NCI-H1092 treated with DMSO at 0.1 percent for 48 hours (cell line): ENCODE data around the gene BACE2.
A peak's percentile ranks its signal among the peaks of the same experiment; 100 is the strongest.
"Not testable (repeated sequence)": the region's sequence is repeated elsewhere in the genome, so short reads cannot be mapped to it uniquely, and the experiment has no call there.

ENCODE experiments used
- DNase-seq: peaks from one replicate; lab custom pipeline; 2025; lab: John Stamatoyannopoulos, UW

Gene BACE2

GRCh38 chr21:41215856-41216408, 48.0 kb downstream of the BACE2 start:
- DNase-seq: no peak

DNA sequence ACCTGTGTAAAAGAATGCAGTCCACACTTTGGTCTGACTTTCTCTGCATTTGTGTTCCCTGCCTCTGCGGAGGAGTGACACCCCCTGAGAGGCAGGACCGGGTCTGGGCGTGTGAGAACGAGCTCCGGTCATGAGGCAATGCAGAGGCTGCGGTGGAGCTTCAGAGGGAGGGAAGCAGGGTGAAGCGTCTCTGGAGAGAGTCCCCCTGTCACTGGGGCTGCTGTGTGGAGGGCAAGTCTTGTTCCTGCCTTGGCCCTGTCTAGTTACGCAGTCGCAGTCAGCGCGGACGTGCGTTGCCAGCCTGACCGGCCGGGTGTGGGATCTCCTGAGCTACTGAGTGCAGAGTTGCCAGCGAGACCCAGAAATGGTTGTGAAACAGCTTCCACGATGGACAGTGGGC, 48.5 kb downstream of the BACE2 start:
- no peak for DNase-seq

DNA sequence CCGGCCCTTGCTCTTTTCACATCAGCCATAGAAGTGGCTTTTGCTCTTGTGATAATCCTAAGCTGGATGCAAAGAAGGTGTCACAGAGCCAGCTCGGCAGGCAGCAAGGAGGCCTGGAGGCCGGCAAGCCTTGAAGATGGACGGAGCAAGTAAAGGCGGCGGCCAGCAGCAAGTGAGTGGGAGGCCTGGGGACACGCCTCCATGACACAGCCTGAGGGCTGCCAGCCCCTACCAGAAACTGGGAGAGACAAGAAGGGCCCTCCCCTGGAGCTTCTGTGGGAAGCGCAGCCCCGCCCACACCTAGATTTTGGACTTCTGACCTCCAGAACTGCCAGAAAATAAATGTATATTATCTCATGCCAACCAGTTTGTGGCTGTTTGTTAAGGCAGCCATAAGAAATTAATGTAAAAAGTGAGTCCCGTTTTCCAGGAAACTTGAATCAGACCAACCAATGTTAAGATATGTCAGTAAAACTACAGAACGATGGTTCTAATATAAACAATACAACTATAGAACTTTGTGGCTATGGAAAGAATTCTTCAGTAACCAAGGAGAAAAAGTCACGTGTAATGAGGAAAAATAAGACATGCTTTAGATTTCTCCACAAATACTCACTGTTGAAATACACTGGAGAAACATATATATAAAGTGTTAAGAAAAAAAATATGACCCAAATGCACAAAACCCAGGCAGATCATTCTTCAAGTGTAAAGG, 49.9 kb downstream of the BACE2 start:
- no peak for DNase-seq

DNA sequence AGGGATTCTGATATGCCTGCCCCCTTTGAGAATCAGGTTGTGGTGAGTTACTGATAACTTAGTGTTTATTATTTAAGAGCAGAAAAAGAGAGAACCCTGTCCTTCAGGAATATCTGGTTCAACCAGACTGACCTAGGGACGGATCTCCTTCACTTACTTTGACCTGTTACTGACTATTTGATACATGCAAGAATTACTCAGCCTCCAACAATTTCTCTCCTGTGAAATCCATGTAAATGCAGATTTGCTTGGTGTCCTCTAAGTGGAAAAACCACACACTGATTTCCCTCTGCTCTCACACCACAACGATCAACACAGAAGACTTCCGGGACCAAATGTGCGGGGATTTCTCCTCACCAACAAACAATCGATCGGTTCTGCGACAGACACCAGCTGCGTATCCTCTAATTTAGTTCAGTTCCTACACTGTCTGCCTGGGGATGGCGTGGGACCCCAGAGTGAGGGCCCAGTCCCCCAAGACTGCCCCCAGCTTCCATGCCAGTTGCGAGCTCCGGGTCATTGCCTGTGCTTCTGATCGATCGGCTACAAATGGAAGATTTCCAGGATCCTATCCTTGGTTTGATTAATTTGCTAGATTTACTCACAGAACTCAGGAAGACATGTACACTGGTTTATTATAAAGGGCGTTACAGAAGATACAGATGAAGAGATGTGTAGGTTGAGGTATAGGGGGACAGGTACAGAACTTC, 51.7 kb downstream of the BACE2 start:
- DNase-seq: no peak

GRCh38 chr21:41220208-41220733, 52.3 kb downstream of the BACE2 start:
- DNase-seq: no peak

GRCh38 chr21:41222247-41223068, 54.5 kb downstream of the BACE2 start:
- no peak for DNase-seq

GRCh38 chr21:41226853-41227252, 58.9 kb downstream of the BACE2 start:
- DNase-seq: no peak

GRCh38 chr21:41227357-41228005, 59.5 kb downstream of the BACE2 start:
- DNase-seq: no peak

DNA sequence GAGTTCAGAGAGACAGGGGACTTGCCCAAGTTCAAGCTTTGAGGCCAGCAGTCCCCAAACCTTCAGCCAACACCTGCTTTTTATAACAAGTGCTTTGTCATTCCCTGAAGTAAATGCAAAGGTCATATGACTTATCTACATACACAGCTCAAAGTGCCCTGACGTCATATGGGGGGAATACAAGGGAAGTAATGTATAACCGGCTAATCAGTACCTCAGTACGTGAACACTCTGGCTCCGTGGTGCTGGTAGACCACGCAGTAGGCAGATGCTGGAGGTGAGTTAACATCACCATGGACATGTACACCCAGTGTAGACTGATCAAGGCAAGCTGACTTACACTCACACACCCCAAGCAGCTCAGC, 60.0 kb downstream of the BACE2 start:
- no peak for DNase-seq

GRCh38 chr21:41228492-41228891, 60.5 kb downstream of the BACE2 start:
- peak; percentile 38 for DNase-seq

GRCh38 chr21:41228958-41229357, 61.0 kb downstream of the BACE2 start:
- DNase-seq: no peak

GRCh38 chr21:41229509-41230248, 61.7 kb downstream of the BACE2 start:
- DNase-seq: no peak

GRCh38 chr21:41230497-41230896, 62.5 kb downstream of the BACE2 start:
- no peak for DNase-seq

GRCh38 chr21:41231060-41231459, 63.1 kb downstream of the BACE2 start:
- DNase-seq: no peak

- DNase-seq: no peak
Observed at GRCh38 chr21:41232013-41232412, 64.1 kb downstream of the BACE2 start.

- DNase-seq: no peak
Observed at GRCh38 chr21:41233916-41234315, 66.0 kb downstream of the BACE2 start.

DNA sequence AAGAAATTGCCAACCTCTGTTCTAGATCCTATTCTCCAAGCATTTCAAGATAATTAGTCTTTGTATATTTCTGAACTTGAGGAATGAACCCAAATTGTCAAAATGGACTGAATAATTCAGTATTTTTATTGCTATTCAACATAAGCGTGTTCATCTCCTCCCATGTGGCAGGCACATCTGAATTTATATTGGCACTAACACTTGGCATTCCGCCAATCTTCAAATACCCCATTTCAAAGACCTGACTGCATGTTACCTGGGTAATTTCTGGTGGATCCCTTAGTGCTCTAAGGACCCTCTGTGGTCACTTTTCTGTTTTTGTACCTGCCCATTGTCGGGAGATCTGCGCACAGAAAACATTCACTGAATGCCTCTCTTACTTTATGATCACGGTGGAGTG, 66.6 kb downstream of the BACE2 start:
- DNase-seq: peak; percentile 83

GRCh38 chr21:41235201-41235600, 67.2 kb downstream of the BACE2 start:
- DNase-seq: peak; percentile 70

- no peak for DNase-seq
Observed at GRCh38 chr21:41236352-41236973, 68.5 kb downstream of the BACE2 start.

DNA sequence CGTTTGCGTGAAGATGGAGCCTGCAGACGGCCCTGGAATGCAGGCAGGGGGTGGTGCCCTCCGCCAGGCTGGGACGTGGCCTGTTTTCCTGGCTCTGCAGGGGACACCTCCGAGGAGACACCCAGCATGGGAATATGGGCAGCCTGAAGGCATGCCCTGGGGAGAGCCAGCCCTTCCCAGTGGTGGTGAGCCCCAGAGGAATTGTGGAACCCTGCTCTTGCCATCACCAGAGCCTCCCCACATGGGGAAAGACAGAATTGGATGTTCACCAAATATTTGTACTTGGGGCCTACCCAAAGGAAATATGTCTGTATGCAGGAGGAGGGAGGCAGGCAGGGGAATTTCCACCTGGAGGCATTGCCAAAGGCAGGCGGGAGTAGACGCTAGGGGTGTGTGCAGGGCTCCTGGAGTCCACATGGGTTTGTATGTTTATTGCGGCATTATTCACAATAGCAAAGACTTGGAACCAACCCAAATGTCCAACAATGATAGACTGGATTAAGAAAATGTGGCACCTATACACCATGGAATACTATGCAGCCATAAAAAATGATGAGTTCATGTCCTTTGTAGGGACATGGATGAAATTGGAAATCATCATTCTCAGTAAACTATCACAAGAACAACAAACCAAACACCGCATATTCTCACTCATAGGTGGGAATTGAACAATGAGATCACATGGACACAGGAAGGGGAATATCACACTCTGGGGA, 70.3 kb downstream of the BACE2 start:
- DNase-seq: not testable (repeated sequence)
